B cell (primary cell): ENCODE results near the gene KHK.

Experiments
- CTCF ChIP-seq: fragments of 200-600 bp; IDR thresholded peaks from one replicate; pipeline ENCODE4 v1.8.0; 2022; ENCODE audit warnings: antibody characterized with exemption, mild to moderate bottlenecking
- EZH2 ChIP-seq: IDR thresholded peaks from 2 replicates; pipeline ENCODE4 v1.6.1; 2012; ENCODE audit warnings: borderline replicate concordance, low read depth, mild to moderate bottlenecking, moderate library complexity, low read length; ENCODE audit not compliant: insufficient read depth, poor library complexity, severe bottlenecking

- TF ChIP-seq CTCF (no peak), EZH2 (no peak)
These were observed 15.1 kb upstream of the KHK start, which contains the start of gene OST4 for GRCh38 chr2:27071277-27071989.
